Measurements from ENCODE around the gene TEX9.

The TEX9 gene

GRCh38 chr15:56428821-56429458 lies 63.7 kb downstream of the TEX9 start:
- peak; percentile 0 for DNase-seq (ENCODE audit: extremely low spot score, insufficient read length, low read depth)
- FAIRE-seq: no peak

GRCh38 chr15:56432304-56432703 lies 67.1 kb downstream of the TEX9 start:
- FAIRE-seq (no peak), DNase-seq (ENCODE audit: extremely low spot score, insufficient read length, low read depth) (no peak)

GRCh38 chr15:56440214-56440770 lies 75.1 kb downstream of the TEX9 start:
- no peak for DNase-seq (ENCODE audit: extremely low spot score, insufficient read length, low read depth)
- no peak for FAIRE-seq

- no peak for DNase-seq (ENCODE audit: extremely low spot score, insufficient read length, low read depth)
- FAIRE-seq: no peak
Observed at GRCh38 chr15:56442354-56442753, 77.1 kb downstream of the TEX9 start.

GRCh38 chr15:56445746-56446145 lies 80.5 kb downstream of the TEX9 start:
- DNase-seq (ENCODE audit: extremely low spot score, insufficient read length, low read depth) (no peak), FAIRE-seq (no peak)

- FAIRE-seq (no peak), DNase-seq (ENCODE audit: extremely low spot score, insufficient read length, low read depth) (no peak)
Observed at GRCh38 chr15:56454836-56455235, 89.6 kb downstream of the TEX9 start.

GRCh38 chr15:56456229-56456628 lies 91.0 kb downstream of the TEX9 start:
- no peak for DNase-seq (ENCODE audit: extremely low spot score, insufficient read length, low read depth)
- no peak for FAIRE-seq

GRCh38 chr15:56459096-56459495 lies 93.9 kb downstream of the TEX9 start:
- DNase-seq (ENCODE audit: extremely low spot score, insufficient read length, low read depth): no peak
- FAIRE-seq: no peak

- DNase-seq (ENCODE audit: extremely low spot score, insufficient read length, low read depth) (no peak), FAIRE-seq (no peak)
Observed at GRCh38 chr15:56460071-56460470, 94.8 kb downstream of the TEX9 start.

GRCh38 chr15:56460947-56461346 lies 95.7 kb downstream of the TEX9 start:
- no peak for FAIRE-seq
- no peak for DNase-seq (ENCODE audit: extremely low spot score, insufficient read length, low read depth)

GRCh38 chr15:56464893-56465520 lies 99.8 kb downstream of the TEX9 start, which contains the start of gene MNS1:
MNS1 (minus strand) TSS chr15:56465137; CDS start chr15:56464972, 165 bp downstream.
- peak; percentile 51 for DNase-seq (ENCODE audit: extremely low spot score, insufficient read length, low read depth)
- FAIRE-seq: peak; percentile 76

GRCh38 chr15:56467616-56468015 lies 102.4 kb downstream of the TEX9 start:
- no peak for DNase-seq (ENCODE audit: extremely low spot score, insufficient read length, low read depth)
- FAIRE-seq: no peak

- DNase-seq (ENCODE audit: extremely low spot score, insufficient read length, low read depth): no peak
Observed at GRCh38 chr15:56468401-56468800, 103.2 kb downstream of the TEX9 start.

GRCh38 chr15:56469483-56469882 lies 104.3 kb downstream of the TEX9 start:
- FAIRE-seq (no peak), DNase-seq (ENCODE audit: extremely low spot score, insufficient read length, low read depth) (no peak)

More at GRCh38 chr15:56468401-56468800, 103.2 kb downstream of the TEX9 start:
- FAIRE-seq: peak; percentile 71

- DNase-seq (ENCODE audit: extremely low spot score, insufficient read length, low read depth) (no peak), FAIRE-seq (no peak)
Observed at GRCh38 chr15:56471440-56472069, 106.3 kb downstream of the TEX9 start.

GRCh38 chr15:56472278-56472677 lies 107.1 kb downstream of the TEX9 start:
- DNase-seq (ENCODE audit: extremely low spot score, insufficient read length, low read depth): no peak
- no peak for FAIRE-seq

- DNase-seq (ENCODE audit: extremely low spot score, insufficient read length, low read depth): no peak
- FAIRE-seq: no peak
Observed at GRCh38 chr15:56473017-56473416, 107.8 kb downstream of the TEX9 start.

- DNase-seq (ENCODE audit: extremely low spot score, insufficient read length, low read depth): no peak
- FAIRE-seq: no peak
Observed at GRCh38 chr15:56475351-56475750, 110.1 kb downstream of the TEX9 start.
